GM19372 (cell line): ENCODE measurements around the gene RAMAC.
A peak's percentile ranks its signal among the peaks of the same experiment; 100 is the strongest.
"Not testable (repeated sequence)": the region's sequence is repeated elsewhere in the genome, so short reads cannot be mapped to it uniquely, and the experiment has no call there.

Source experiments
- ATAC-seq: cut with Tn5 transposase; IDR thresholded peaks from one replicate; pipeline ENCODE4 v1.9.1; 2021; ENCODE audit warnings: mild to moderate bottlenecking, low read depth, moderate library complexity; ENCODE audit not compliant: unreplicated experiment

The RAMAC gene

DNA sequence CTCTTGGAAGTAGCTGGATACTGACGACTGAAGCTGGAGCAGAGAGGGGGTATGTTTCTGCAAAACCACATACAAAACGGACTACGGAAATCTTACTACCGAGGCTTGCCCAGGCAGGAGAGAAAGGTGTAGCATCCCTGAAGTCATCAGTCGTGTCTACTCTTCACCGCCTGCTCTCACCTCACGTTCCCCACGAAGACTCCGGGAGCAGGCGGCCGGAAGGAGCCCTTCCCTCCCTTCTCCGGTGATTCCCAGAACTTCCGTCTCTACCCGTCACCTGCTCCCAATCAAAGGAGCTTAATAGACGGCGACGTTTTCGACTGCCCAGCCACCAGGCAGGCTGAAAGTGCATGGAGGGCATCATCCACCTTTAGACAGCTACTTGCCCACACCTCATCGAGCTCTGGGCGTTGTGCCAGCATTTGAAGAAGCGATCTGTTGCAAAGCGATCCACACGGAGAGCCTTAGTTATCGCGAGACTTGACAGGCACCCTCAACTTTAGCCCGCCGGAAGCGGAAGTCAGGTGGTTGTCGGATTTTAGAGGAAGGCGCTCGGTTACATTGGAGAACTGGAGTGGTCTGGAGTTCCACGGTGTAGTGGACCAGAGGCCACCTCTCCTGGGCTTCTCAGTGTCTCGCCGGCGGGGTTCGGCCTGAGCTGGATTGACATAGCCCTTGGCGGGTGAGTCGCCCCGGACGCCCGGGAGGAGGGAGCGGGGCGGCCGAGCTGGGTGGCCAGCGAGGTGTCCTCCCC, at the start of gene RAMAC:
Gene RAMAC (plus strand): TSS at position 523 of the 754 bp plus-strand sequence. CDS start 2,809 bp downstream, outside the sequence.
- peak; percentile 94 for ATAC-seq

DNA sequence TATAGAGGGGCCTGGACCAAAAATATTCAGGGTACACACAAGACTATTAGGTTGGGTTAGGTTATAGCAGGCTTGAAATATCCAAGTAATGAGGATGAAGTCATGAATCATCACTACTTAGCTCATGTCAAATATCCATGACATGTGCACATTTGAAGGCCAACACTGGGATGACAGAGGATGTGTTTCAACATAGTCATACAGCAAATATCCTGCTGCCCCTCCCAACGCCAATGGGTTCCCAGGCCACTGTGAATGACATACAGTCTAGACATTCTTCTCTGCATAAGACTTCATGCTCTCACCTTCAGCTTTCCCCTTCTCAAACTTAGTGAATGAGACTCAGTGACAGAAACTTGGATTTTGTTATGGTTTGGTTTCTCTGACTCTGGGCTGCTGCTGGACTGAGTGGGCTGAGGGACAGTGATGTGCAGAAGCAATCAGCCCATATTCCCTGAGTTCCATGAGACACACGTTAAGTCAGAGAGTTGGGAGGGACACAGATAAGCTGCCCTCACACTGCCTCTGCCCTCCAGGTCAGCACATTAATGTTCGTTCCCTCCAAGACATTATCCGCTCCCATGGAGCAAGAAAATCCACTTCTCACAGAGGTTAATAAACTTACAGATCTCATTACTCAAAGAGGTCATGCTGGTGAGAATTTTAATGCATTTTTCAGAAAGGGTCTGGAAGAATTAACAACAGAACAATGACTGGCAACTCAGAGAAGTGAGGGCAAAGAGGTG, 48.9 kb upstream of the RAMAC start:
- ATAC-seq = no peak

GRCh38 chr15:82937712-82938058, 48.3 kb upstream of the RAMAC start:
- no peak for ATAC-seq

GRCh38 chr15:82939678-82940077, 46.3 kb upstream of the RAMAC start:
- ATAC-seq = not testable (repeated sequence)

- ATAC-seq = no peak
Measured at GRCh38 chr15:82942691-82943090, 43.3 kb upstream of the RAMAC start.

GRCh38 chr15:82943176-82943575, 42.8 kb upstream of the RAMAC start:
- ATAC-seq = no peak

DNA sequence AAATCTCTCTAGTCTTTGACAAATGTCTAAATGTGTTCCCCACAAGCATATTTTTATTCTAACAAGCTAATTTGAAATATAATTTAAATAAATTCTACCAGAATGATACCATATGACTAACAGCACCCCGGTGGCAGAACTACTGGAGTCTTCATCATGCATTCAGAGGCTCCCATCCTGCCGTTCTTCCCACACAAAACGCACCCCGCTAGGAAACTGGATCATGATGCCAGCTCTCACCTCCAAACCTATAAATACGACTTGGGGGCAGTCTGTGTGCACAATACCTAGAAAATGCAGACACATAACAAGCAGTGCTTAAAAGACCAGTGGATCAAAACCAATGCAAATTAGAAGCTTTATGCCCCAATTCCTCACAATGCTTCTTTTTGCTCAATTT, 42.0 kb upstream of the RAMAC start:
- ATAC-seq = no peak

DNA sequence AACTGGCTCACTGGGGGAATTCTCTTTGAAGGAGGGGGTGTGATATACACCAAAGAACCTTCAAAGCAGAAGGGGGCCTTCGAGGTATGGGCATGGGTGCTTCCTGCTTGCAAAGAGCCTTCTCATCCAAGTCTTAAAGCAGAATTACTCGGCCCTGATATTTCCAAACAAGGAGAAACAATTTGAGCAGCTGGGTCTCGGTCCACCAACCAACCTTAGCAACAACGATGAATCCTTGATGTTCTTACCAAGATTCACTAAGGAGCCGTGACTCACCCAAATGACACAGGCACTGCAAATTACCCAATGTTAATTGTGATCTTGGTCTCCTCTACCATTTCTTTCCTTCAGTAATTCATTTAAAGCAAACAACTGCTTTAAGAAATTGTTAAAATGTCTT, 41.2 kb upstream of the RAMAC start:
- ATAC-seq = no peak

DNA sequence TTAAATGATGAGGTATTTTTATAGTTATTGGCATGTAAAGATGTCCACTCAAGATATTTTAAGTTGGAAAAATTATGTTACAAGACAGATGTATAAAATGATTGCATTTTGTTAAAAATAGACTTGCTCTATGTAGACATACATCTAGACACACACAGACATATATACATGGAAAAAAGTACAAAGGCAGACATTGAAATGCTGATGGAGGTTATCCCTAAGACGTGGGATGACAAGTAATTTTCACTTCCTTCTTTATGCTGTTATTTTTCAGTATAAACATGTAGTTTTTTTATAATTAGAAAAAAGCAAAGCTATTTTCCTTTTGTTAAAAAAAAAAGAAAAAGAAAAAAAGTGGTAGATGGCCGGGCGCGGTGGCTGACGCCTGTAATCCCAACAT, 40.7 kb upstream of the RAMAC start:
- no peak for ATAC-seq

DNA sequence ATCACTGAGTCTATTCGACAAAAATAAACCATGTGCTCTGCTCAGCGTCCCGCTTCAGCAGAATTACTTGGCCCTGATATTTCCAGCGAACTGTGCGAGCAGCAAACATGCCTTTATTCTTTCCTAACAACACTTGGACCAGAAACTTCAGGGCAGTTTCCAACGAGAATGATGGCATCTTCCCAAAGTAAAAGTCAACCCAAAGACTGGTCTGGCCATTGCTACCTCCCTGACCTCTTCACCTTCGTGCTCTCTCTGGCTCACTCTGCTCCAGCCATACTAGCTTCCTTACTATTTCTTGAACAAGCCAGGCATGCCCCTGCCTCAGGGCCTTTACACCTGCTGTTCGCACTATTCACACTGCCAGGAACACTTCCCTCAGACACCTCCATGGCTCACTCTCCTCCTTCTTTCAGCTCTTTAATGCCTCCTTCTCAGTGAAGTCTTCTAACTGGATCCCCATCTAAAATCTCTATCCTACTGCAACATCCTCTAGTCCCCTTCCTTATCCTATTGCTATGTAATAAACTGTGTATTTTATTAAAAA, 39.8 kb upstream of the RAMAC start:
- ATAC-seq = no peak

DNA sequence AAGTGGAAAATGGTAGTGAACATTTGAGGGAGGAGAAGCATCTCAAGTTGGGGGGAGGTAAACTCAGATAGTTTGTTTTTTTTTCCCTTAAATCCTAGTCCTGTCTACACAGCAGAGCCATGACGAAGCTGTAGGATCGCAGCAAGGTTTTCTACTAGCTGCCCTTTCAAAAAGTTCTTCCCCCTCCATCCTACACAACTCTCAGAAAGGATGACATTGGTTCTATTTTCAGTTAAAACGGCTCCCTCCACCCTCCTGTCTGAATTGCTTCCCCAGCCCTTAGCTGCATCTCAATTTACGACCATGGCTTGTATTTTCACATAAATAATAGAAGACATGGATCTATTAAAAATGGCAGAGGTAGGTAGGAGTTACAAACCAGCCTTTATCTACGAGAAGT, 35.7 kb upstream of the RAMAC start:
- peak; percentile 19 for ATAC-seq

GRCh38 chr15:82950746-82951370, 35.2 kb upstream of the RAMAC start:
- ATAC-seq = peak; percentile 46

DNA sequence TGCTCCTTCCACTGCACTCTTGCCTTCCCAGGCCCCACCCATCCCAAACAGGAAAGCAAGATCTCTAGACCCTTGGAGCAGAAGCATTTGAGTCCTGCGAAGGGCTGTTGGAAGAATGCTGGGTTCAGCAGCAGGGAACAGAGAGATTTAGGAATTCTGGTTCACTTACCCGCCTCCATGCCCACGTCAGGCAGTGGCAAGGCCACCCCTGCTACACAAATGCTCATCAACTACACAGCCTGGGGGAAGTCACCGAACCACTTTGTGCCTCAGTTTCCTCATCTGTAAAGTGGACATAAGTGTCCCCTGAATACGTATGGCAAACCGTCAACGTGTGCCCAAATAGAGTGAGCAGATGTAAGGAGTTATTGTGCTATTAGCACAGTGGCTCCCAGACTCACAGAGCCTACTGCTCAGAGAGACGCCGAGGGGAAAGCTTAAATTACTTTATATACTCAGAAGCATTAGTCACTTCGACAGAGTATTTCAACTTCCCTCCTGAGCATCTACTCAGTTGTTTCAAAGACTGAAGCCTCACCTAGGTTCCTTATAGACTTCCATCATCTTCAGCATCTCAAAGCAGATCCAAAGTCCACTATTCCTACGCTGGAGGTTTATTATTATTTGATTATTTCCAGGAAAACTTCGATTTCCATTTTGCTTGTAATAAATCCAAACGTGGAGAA, 34.4 kb upstream of the RAMAC start:
- no peak for ATAC-seq

DNA sequence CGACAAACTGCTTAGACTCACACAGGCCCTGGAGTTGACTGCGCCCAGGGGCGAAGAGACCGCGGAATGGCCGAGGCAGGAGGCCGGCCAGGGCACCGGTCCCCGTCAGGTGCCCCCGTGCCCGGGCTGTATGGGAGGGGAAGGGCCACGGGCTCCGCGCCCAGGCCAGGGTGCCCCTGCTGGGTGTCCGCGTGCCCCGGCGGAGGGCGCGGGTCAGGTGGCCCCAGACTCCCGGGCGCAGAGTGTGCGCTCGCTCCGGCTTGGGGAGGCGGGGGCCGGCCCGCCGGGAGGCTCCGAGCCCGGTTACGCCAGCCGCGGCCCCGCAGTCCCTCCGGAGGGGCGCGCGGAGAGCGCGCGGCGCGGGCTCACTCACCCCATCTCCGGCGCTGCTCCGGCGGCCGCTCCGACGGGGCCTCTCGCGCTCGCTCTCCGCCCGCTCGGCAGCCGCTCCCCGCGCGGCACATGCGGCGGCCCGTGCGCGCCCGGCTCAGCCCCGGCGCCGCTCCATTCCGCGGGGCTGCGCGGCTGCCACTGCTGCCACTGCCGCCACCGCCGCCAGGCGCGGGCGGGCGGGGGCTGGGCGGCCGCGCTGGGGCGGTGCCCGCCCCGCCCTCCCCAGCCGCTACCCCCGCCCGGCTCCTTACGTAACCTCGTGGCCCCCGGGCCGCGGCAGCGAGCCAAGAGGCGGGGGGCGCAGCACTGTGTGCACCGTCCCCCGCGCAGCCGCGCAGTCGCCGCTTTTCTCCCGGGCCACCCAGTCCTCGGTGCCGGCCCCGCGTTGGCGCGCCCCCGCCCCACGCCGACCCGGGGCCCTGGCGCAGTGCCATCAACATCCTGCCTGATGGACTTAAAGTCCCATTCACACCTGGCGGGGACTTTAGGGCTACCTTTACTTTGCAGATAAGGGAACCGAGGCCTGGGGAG, 33.6 kb upstream of the RAMAC start, which contains the start of gene HOMER2:
Gene HOMER2 (minus strand): TSS at position 563 of the 924 bp plus-strand sequence. CDS start 185 bp downstream, at position 378.
- no peak for ATAC-seq

- ATAC-seq = no peak
Measured at GRCh38 chr15:82958638-82959037, 27.4 kb upstream of the RAMAC start.

DNA sequence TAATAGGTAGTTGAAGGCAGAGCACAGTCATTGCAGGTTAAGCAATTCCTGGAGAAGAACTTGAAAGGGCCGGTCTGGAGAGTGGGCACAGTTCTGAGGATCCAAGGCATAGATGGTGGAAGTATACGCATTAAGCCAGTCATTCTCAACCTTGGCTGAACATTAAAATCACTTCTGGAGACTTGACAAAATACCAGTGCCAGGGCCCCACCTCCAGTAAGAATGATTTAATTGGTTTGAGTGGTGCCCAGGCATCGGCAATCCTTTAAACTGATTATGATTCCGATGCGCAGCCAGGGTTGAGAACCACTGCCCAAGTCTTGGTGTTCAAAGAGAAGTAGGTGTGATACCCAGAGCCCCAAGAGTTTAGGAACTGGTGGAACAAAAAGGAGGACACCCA, 26.6 kb upstream of the RAMAC start:
- no peak for ATAC-seq

GRCh38 chr15:82960766-82961165, 25.2 kb upstream of the RAMAC start:
- no peak for ATAC-seq

- no peak for ATAC-seq
Measured at GRCh38 chr15:82963471-82964341, 22.3 kb upstream of the RAMAC start.

- ATAC-seq = no peak
Measured at GRCh38 chr15:82964890-82965289, 21.1 kb upstream of the RAMAC start.
